ENCODE data around the gene PGA5.
"Not testable (repeated sequence)": the region's sequence is repeated elsewhere in the genome, so short reads cannot be mapped to it uniquely, and the experiment has no call there.

PGA5 gene

DNA sequence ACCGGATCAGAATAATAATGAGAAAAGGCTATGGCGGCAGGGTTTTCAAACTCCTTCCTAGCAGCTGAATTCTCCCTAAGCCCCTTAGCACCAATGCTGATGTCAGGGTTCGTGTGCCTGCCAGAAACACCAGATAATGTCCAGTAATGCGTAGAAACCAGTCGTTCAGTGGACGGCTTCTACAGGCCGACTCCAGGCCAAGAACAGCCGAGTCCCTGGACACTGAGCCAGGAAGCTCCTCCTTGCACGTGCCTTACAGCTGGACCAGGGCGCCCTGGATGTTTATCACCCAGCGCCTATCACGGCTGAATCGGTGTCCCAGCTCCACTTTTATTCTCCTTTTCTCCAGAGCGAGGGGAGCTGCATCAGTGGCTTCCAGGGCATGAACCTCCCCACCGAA is 9.9 kb upstream of the PGA5 start:
- not testable (repeated sequence) for H3K9me3 ChIP-seq (ENCODE audit: insufficient read depth, low read length); H3K9me2 ChIP-seq (replicated peaks; ENCODE audit: insufficient read depth, low read length); H3K4me2 ChIP-seq (ENCODE audit: low read depth, low read length, poor library complexity, severe bottlenecking); H3K4me3 ChIP-seq (ENCODE audit: insufficient read depth, low read length, poor library complexity, severe bottlenecking); H3K9ac ChIP-seq (ENCODE audit: low read length); H3F3A ChIP-seq (ENCODE audit: insufficient read depth); H3K79me2 ChIP-seq (ENCODE audit: insufficient read depth, low read length); H4K20me1 ChIP-seq (ENCODE audit: low read depth, low read length); H3K27me3 ChIP-seq (ENCODE audit: low read length); H3K27ac ChIP-seq (ENCODE audit: low read depth, low read length); H3K36me3 ChIP-seq (ENCODE audit: low read length); H2AFZ ChIP-seq (ENCODE audit: low read depth, low read length, severe bottlenecking)

DNA sequence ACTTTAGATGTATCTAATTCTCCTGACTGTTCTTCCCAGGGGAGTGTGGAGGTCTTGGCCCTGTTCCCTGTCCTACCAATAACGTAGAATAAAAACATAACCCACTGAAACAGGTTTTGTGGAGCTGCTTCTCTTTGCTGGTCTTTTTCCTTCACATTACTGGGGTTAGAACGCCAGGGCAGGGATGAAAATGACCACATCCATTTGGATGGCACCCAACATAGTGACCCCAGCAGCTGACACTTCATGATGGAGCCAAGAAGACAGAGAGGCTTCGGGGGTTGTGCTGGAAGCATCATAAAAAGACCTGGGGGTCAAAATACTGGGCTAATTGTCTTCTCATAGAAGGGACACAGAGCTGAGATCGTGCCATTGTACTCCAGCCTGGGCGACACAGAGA is 9.4 kb upstream of the PGA5 start:
- H3K9me2 ChIP-seq (replicated peaks; ENCODE audit: insufficient read depth, low read length); H3K4me2 ChIP-seq (ENCODE audit: low read depth, low read length, poor library complexity, severe bottlenecking); H4K20me1 ChIP-seq (ENCODE audit: low read depth, low read length); H3K4me3 ChIP-seq (ENCODE audit: insufficient read depth, low read length, poor library complexity, severe bottlenecking); H3K36me3 ChIP-seq (ENCODE audit: low read length); H3K9ac ChIP-seq (ENCODE audit: low read length); H3K27me3 ChIP-seq (ENCODE audit: low read length); H2AFZ ChIP-seq (ENCODE audit: low read depth, low read length, severe bottlenecking); H3K9me3 ChIP-seq (ENCODE audit: insufficient read depth, low read length); H3K27ac ChIP-seq (ENCODE audit: low read depth, low read length); H3F3A ChIP-seq (ENCODE audit: insufficient read depth); H3K79me2 ChIP-seq (ENCODE audit: insufficient read depth, low read length): not testable (repeated sequence)

DNA sequence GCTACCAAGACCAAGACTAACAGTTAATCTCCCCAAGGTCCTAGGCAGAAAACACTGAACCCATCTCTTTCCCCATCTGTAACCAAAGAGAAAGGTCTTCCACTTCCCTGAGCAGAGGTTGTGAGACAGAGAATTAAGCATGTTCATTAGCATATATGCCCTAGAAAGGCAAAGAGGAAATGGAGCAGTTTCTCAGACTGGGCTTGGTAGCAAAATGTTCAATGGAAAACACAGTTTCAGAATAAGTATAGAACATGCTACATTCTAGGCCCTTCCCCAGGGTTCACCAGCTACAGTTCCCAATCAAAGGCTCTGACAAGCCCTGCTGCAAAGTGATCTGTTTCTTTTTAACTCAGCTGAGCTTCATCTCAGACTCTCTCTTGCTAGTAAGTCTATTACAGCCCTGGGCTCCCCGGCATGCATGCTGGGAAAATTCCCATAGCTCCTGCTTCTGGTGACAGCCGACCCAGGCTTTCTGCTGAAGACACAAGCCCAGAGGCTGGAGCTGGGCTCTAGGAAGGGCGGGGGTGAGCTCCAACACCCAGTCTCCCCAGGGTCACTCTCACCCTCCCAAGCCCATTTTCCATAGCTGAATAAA is 8.3 kb upstream of the PGA5 start:
- not testable (repeated sequence) for H3K36me3 ChIP-seq (ENCODE audit: low read length); H3F3A ChIP-seq (ENCODE audit: insufficient read depth); H3K4me3 ChIP-seq (ENCODE audit: insufficient read depth, low read length, poor library complexity, severe bottlenecking); H4K20me1 ChIP-seq (ENCODE audit: low read depth, low read length); H3K27ac ChIP-seq (ENCODE audit: low read depth, low read length); H3K27me3 ChIP-seq (ENCODE audit: low read length); H3K9me2 ChIP-seq (replicated peaks; ENCODE audit: insufficient read depth, low read length); H3K9ac ChIP-seq (ENCODE audit: low read length); H3K4me2 ChIP-seq (ENCODE audit: low read depth, low read length, poor library complexity, severe bottlenecking); H3K79me2 ChIP-seq (ENCODE audit: insufficient read depth, low read length); H2AFZ ChIP-seq (ENCODE audit: low read depth, low read length, severe bottlenecking); H3K9me3 ChIP-seq (ENCODE audit: insufficient read depth, low read length)

DNA sequence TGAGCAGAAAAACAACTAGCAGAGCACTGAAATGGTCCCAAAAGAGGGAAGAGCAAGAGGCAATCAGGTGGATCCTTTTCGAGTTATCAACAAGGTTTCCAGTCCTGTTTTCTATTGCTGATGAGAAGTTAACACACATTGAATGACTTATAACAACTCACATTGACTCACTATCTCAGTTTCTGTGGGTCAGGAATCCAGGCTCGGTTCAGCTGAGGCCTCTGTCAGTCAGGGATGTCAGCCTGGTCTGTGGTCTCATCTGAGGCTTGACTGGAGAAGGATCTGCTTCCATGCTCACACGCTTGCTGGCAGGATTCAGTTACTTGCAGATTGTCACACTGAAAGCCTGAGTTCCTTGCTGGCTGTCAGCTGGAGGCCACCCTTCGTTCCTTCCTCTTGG is 3.8 kb upstream of the PGA5 start:
- not testable (repeated sequence) for H3K9ac ChIP-seq (ENCODE audit: low read length); H3K79me2 ChIP-seq (ENCODE audit: insufficient read depth, low read length); H3K27me3 ChIP-seq (ENCODE audit: low read length); H3K27ac ChIP-seq (ENCODE audit: low read depth, low read length); H3K9me3 ChIP-seq (ENCODE audit: insufficient read depth, low read length); H3K9me2 ChIP-seq (replicated peaks; ENCODE audit: insufficient read depth, low read length); H3K4me2 ChIP-seq (ENCODE audit: low read depth, low read length, poor library complexity, severe bottlenecking); H2AFZ ChIP-seq (ENCODE audit: low read depth, low read length, severe bottlenecking); H3F3A ChIP-seq (ENCODE audit: insufficient read depth); H3K36me3 ChIP-seq (ENCODE audit: low read length); H4K20me1 ChIP-seq (ENCODE audit: low read depth, low read length); H3K4me3 ChIP-seq (ENCODE audit: insufficient read depth, low read length, poor library complexity, severe bottlenecking)

DNA sequence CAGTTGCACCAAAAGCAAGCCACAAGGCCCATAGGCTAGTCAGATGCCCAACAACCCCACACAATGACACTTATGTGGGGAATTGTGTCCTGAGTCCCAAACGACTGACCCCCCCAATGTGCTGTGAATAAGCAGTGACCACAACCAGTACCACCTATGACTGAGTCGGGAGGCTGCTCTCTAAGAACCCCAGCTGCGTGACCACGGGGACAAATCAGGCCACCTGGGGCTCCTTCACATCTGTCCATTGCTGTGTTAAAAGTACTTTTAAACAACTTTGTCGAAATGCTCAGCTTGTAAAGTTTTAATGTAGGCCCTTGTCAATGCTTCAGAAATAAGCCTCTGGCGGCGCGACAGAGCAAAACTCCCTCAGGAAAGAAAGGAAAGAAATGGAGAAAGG is 687 bp upstream of the PGA5 start:
- H3K79me2 ChIP-seq (ENCODE audit: insufficient read depth, low read length); H3K4me2 ChIP-seq (ENCODE audit: low read depth, low read length, poor library complexity, severe bottlenecking); H3K27ac ChIP-seq (ENCODE audit: low read depth, low read length); H4K20me1 ChIP-seq (ENCODE audit: low read depth, low read length); H3K27me3 ChIP-seq (ENCODE audit: low read length); H3K9ac ChIP-seq (ENCODE audit: low read length); H3K9me3 ChIP-seq (ENCODE audit: insufficient read depth, low read length); H3K9me2 ChIP-seq (replicated peaks; ENCODE audit: insufficient read depth, low read length); H3K36me3 ChIP-seq (ENCODE audit: low read length); H3F3A ChIP-seq (ENCODE audit: insufficient read depth); H2AFZ ChIP-seq (ENCODE audit: low read depth, low read length, severe bottlenecking); H3K4me3 ChIP-seq (ENCODE audit: insufficient read depth, low read length, poor library complexity, severe bottlenecking): not testable (repeated sequence)

DNA sequence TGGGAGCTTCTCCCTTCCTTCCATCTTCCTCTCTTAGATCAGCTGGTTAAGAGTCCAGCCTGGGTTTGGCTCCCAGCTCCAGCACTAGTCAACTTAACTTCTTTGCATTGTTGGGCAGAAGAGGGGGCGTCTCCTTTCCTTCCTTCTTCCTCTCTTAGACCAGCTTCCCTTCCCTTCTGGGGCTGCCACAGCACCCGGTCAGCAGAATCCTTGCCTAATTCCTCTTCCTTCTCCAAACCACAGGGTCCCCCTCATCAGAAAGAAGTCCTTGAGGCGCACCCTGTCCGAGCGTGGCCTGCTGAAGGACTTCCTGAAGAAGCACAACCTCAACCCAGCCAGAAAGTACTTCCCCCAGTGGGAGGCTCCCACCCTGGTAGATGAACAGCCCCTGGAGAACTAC is 551 bp downstream of the PGA5 start:
- not testable (repeated sequence) for H3F3A ChIP-seq (ENCODE audit: insufficient read depth); H3K36me3 ChIP-seq (ENCODE audit: low read length); H3K79me2 ChIP-seq (ENCODE audit: insufficient read depth, low read length); H3K9me2 ChIP-seq (replicated peaks; ENCODE audit: insufficient read depth, low read length); H4K20me1 ChIP-seq (ENCODE audit: low read depth, low read length); H3K27me3 ChIP-seq (ENCODE audit: low read length); H3K4me2 ChIP-seq (ENCODE audit: low read depth, low read length, poor library complexity, severe bottlenecking); H3K9me3 ChIP-seq (ENCODE audit: insufficient read depth, low read length); H2AFZ ChIP-seq (ENCODE audit: low read depth, low read length, severe bottlenecking); H3K27ac ChIP-seq (ENCODE audit: low read depth, low read length); H3K4me3 ChIP-seq (ENCODE audit: insufficient read depth, low read length, poor library complexity, severe bottlenecking); H3K9ac ChIP-seq (ENCODE audit: low read length)

DNA sequence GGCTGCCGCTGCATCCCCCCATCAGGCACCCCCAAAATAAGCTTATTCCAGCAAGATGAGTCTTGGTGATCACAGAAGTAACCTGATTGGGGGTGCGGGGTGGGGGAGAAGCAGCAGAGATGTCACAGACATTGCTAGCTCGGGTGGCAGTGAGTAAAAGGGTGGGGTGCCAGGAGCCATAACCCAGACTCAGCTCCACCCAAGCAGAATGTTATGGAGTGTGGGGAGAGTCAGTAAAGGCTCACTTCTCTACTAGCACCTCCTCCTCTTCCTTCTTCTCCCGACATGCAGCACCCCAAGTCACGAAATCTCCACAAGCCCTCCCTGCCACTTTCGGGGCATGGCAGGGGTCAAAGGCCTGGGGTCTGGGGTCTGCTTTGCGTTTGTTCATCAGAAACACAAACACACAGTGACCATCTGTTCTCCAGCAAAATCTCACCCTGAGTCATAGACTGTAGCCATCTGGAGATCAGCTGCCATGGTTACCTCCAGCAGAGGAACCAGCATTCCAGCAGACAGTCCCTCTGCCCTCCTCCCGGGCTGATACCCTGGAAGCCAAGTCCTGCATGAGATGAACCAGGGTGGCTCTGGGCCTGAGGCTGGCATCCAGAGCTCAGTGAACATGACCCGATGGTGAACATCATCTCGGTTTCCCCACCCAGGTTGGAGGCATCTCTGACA is 4.4 kb downstream of the PGA5 start:
- not testable (repeated sequence) for H3K27me3 ChIP-seq (ENCODE audit: low read length); H4K20me1 ChIP-seq (ENCODE audit: low read depth, low read length); H3K36me3 ChIP-seq (ENCODE audit: low read length); H3F3A ChIP-seq (ENCODE audit: insufficient read depth); H3K9me3 ChIP-seq (ENCODE audit: insufficient read depth, low read length); H3K27ac ChIP-seq (ENCODE audit: low read depth, low read length); H3K4me2 ChIP-seq (ENCODE audit: low read depth, low read length, poor library complexity, severe bottlenecking); H3K4me3 ChIP-seq (ENCODE audit: insufficient read depth, low read length, poor library complexity, severe bottlenecking); H3K9ac ChIP-seq (ENCODE audit: low read length); H3K9me2 ChIP-seq (replicated peaks; ENCODE audit: insufficient read depth, low read length); H3K79me2 ChIP-seq (ENCODE audit: insufficient read depth, low read length); H2AFZ ChIP-seq (ENCODE audit: low read depth, low read length, severe bottlenecking)

DNA sequence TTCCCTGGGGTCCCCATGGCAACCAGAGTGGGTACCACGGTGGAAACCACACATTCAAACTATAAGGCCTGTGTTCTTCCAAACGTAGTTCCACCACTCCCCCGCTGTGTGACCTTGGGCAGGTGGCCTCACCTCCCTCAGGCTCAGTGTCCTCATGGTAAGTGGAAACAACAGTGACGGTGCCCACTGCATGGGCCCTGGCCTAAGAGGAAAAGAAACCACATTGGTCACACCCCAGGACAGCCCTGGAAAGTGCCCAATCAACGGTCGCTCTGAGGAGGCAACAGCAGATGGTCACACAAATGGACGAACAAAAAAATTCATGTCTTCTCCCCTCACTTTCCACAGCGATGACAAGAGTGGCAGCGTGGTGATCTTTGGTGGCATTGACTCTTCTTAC is 7.1 kb downstream of the PGA5 start:
- not testable (repeated sequence) for H3K27ac ChIP-seq (ENCODE audit: low read depth, low read length); H3K9me2 ChIP-seq (replicated peaks; ENCODE audit: insufficient read depth, low read length); H3K4me3 ChIP-seq (ENCODE audit: insufficient read depth, low read length, poor library complexity, severe bottlenecking); H2AFZ ChIP-seq (ENCODE audit: low read depth, low read length, severe bottlenecking); H3F3A ChIP-seq (ENCODE audit: insufficient read depth); H3K27me3 ChIP-seq (ENCODE audit: low read length); H3K36me3 ChIP-seq (ENCODE audit: low read length); H4K20me1 ChIP-seq (ENCODE audit: low read depth, low read length); H3K9ac ChIP-seq (ENCODE audit: low read length); H3K79me2 ChIP-seq (ENCODE audit: insufficient read depth, low read length); H3K4me2 ChIP-seq (ENCODE audit: low read depth, low read length, poor library complexity, severe bottlenecking); H3K9me3 ChIP-seq (ENCODE audit: insufficient read depth, low read length)

All from SU-DHL-6 (cell line).